Measurements from ENCODE around the gene PUM2.
"Not testable (repeated sequence)": the region's sequence is repeated elsewhere in the genome, so short reads cannot be mapped to it uniquely, and the experiment has no call there.

Gene PUM2

DNA sequence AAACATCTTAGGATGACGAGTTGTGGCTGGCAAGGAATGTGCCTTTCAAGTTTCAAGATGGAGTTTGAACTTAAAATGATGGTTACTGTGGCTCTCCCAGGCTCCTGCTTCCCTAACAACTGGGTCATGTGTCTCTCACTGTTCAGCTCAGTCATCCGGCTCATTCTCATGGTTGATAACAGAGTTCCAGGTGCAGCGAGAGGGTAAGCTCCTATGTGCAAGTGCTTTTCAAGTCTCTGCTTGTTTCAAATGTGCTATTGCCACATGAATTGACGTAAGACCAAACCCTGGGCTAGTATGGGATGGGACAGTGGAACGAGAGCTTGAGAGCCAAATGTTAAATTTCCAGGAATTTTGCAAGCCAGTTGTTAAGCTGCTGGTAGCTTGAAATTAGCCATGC, 19.5 kb upstream of the PUM2 start:
- no peak for DNase-seq

- DNase-seq, result no peak
Measured at GRCh38 chr2:20369366-20369765, 18.7 kb upstream of the PUM2 start.

DNA sequence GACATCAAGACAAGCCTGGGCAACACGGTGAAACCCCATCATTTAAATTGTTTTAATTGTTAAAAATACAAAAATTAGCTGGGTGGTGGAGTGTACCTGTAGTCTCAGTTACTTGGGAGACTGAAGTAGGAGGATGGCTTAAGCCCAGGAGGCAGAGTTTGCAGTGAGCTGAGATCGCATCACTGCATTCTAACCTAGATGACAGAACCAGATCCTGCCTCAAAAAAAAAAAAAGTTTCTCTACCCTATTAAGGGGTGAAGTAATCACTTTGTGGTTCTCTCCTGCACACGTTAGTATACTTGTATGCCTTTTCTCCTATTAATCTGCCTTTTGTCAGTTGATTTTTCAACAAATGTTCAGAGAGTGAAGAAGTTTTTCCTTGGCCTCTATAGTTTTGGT, 18.1 kb upstream of the PUM2 start:
- no peak for DNase-seq

- not testable (repeated sequence) for DNase-seq
Measured at GRCh38 chr2:20367929-20368328, 17.3 kb upstream of the PUM2 start.

DNA sequence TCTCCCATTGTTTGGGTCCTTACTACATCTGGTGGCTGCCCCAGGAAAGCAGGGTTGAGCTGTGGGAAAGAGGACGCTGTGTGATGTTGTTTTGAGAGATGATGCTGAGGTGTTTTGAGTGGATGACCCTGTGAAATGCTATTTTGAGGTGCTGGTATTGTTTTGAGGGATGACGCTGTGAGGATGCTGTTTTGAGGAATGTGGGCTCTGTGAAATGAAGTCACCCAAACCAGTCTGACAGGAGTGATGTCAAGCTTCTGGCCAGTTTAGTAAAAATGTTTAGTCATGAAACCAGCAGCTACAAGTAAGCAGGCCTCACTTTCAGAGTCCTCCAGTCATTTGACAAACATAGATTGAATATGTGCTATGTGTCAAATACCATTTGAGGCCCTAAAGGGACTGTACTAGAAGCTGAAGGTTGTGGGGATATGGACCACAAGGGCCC, 16.1 kb upstream of the PUM2 start:
- no peak for DNase-seq

DNA sequence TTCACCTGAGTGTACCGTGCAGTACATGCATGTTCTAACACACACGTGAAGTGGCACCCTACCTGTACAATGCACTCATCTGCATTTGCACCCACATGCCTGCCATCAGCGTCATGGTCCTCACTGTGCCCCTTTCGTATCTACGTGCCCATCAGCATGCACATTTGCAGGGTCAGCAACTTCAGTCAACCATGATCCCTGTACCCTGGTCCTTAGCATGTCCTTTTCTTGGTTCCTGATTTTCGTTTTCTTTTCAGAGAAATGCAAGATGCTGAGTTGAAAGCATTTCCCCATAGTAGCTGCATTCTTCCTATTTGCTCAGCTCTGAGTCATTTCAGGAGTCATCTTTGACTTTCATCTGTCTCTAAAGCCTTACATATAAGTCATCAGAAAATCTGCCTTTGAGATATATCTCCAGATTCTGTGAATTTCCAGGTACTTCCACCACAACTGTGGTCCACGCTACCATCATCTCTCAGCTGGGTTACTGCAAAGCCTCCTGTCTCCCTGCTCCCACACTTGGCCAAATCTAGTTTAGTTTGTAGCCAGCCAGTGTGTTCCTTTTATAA, 14.7 kb upstream of the PUM2 start:
- no peak for DNase-seq

GRCh38 chr2:20363578-20363977, 12.9 kb upstream of the PUM2 start:
- no peak for DNase-seq

GRCh38 chr2:20362701-20363435, 12.2 kb upstream of the PUM2 start:
- no peak for DNase-seq

- DNase-seq, result no peak
Measured at GRCh38 chr2:20361893-20362292, 11.2 kb upstream of the PUM2 start.

DNA sequence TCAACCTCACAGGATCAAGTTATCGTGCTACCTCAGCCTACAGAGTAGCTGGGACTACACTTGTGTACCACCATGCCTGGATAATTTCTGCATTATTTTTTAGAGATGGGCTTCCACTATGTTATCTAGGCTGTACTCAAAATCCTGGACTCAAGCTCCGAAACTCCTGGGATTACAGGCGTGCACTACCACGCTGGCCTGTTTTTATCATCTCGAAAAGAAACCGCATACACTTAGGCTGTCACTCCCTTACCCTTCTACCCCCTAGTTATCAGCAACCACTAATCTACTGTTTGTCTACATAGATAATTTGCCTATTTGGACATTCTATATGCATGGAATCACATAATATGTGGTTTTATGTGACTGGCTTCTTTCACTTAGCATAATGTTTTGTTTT, 8.5 kb upstream of the PUM2 start:
- DNase-seq, result no peak

- no peak for DNase-seq
Measured at GRCh38 chr2:20357638-20358389, 7.2 kb upstream of the PUM2 start.

GRCh38 chr2:20356042-20356441, 5.4 kb upstream of the PUM2 start:
- no peak for DNase-seq

DNA sequence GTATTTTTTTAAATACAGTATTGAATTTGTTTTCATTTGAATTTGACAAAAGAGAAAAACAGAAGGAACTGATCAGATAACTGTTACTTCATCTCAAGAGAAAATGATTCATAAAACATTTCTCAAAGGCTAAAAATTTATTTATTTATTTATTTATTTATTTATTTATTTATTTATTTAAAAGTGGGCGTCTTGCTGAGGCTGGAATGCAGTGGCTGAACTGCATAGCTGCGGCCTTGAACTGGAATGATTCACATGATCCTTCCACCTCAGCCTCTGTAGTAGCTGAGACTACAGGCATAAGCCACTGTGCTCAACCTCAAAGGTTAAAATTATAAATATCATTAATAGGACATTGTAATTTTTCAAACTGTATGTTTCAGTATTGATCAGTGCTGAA, 4.5 kb upstream of the PUM2 start:
- DNase-seq, result no peak

DNA sequence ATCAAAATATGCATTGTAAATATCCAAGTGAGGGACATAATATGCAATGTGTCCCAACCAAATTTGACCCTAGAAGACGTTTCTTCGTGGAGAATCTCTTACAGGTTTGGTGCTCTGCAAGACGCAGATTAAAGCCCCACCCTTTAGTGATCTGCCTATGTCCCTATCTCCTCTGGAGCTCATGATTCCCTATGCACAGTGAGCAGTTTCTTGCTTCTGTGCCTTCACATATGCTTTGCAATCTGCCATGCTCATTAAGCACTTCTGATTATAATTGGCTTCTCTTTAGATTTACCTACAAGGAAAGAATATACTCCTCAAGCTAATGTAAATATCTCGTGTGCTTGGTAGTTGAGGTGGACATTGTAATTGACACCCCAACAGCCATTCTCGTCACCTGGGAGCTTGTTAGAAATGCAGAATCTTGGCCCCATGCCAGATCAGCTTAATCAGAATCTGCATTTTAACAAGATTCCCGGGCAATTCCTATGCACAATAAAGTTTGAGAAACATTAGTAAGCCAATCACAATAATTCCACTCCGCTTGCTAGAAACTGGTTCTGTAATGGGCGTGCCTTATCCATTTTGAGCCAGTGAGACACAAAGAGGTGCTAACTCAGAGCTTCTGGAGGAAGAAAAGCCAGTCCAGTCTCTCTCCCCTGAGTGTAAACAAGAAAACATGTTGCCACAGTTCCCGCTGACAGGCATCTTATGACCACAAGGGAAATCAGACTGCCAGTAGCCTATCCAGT, 2.8 kb upstream of the PUM2 start:
- no peak for DNase-seq

DNA sequence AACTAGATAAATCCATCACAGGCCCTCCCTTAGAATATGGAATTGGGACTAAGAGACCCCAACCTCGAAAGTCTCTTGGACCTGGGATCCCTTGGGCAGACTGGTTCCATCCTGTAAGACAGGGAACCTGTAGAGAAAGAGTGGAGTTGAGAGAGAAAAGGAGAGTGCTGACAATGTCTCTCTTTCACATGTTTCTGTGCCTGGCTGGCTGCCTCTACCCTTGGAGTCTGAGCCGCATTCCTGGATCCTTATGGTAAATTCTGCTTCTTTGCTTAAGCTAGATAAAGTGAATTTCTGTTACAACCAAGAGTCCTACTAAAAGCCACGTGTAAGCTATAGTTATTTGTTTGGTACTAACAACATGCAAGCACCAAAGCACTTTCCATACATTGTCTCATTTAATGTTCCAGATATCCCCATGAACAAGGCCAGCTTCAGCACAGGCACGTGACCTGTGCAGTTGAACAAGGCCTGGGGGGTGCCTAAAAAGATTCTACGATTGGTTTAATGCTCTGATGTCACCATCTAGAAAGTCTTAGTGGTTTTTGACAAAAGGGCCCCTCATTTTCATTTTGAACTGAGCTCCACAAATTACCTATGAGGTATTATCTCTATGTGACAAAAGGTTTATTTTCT, 2.1 kb upstream of the PUM2 start:
- no peak for DNase-seq

DNA sequence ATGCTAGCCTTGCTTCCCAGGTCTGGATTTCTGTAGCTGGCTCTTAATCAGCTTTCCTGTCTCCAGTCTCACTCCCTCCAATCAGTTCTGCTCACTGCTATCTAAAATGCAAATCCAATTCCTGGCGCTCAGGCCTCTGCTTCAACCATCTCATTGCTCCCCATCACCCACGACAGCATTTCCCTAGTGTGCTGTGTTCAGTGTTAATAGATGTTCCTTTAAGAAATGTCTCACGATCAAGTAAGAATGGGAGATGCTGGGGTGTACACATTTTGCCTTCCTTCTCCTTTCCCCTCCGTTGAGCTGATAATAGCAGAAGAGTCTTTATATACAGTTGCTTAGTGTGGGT, 1.6 kb upstream of the PUM2 start:
- no peak for DNase-seq

DNA sequence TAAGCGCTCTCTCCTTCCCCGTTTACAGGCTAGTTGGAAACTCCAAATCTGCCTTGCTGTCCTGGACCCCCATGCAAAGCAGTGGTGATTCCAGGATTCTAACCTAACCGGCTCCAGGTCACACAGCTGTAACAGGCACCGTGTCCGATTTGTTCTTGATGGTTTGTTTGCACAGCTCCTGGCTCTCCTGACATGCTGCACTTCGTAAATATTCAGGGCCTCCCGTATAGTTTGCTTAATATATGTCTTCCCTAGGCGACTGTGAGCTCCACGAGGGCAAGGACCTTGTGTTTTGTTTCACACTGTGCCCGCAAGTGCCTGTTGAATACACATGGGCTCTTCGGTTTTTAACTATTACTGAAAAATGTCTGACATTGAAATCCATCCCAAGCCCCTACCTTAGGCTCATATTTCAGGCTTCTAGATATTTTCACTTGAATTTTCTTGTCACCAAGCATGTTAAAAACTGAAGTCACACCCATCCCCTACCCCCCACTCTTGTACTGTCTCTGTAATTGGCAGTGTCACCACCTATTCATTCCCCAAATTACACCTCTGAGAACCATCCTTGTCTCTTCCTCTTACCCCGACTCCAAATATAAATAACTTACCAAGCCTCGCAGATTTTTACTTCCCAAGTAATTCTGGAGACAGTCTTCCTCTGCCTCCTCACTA, 1.0 kb upstream of the PUM2 start:
- no peak for DNase-seq

DNA sequence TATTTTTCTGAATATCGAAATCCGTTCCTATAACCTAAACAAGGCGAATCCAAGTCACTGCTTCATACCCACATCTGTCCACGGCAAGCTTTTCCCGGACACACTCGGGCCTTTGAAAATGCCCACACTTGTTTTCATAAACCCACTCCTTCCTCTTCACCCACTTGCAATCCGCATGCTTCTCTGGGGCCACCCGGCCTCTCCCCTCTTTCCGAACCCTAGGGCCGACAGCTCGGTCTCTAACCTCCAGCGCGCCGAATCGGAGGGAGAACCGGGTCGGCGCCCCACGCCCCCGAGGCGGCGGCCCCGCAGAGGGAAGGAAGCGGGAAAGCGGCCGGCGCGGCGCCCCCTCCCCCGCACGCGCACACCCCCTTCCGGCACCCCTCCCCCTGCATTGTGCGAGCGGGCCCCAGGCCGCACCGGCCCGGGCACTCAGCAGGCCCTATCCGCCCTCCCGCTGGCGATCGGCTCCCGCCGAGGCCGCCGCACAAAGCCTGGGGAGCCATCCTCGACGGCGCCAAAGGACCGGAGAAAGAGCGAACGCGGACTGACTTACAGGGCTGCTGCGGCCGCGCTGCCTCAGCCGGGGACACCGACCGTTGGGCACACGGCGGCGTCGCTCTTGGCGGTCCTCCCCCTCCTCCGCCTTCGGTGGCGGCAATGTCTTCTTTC, 467 bp downstream of the PUM2 start:
- peak; percentile 61 for DNase-seq

- no peak for DNase-seq
Measured at GRCh38 chr2:20349513-20349921, 1.1 kb downstream of the PUM2 start.

DNA sequence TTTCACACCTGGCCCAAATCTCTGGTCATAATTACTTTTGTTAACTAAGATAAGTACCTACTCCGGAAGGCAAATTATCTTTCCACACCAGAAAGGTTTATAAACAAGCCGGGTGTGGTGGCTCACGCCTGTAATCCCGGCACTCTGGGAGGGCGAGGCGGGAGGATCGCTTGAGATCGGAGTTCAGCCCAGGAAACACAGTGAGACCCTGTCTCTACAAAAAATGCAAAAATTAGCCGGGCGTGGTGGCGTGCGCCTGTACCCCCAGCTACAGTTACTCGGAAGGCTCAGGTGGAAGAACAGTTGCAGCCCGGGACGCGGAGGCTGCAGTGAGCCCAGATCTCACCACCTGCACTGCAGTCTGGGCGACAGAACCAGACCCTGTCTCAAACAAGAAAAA, 2.1 kb downstream of the PUM2 start:
- no peak for DNase-seq

DNA sequence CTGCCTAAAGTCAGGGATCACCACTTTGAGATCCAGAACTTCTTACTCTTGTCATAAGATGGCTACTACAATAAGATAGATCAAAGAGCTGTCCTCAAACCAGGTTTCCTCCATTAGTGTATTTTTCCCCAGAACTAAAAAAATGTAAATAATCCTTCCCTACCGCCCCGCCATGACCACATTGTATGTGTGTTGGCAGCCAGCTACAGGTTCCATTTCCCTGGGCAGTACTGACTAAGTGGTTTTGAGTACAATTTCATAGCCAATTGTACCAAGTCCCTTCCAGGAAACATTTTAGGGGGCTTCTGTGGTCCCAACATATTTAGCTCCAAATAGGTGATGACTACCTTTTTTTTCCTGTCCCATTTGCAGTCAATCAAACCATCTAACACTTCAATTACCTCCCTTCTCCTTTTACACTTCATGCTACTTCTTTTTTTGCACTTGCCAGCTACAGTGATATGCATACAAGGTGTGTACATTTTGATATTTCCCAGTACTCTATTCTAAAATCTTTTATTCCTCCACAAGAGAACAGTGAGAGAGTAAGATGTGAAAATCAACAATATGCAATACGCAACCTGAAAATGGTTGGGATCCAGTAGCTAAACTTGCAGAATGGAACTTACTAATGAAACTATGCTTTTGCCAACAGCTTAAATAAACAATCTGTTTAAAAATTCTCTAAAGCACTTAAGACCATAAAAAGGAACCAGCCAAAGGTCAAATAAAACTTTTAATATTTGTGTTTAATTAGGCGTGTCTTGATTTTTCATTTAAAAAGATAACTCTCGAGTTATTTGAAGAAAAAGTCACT, 3.9 kb downstream of the PUM2 start:
- DNase-seq, result no peak
